ENCODE results near the gene GDNF.
"Not testable (repeated sequence)": the region's sequence is repeated elsewhere in the genome, so short reads cannot be mapped to it uniquely, and the experiment has no call there.

The GDNF gene

DNA sequence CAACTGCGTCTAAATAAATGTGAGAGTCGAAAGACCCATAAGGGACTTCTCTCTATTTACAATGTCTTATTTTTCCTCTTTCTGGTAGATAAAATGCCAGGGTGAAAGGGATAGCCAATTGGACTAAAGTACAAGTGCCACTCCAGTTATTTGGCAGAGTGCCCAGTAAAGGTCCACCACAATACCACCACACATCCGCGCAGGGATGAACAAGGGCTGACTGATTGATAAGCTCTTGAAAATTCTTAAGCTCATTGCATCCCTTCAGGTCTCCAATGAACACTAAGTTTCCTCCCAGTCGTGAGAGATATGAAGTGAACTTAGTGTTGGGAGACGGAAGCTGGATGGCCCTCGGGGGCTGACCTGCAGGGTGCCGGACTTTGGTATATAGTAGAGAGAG, 58.4 kb downstream of the GDNF start:
- DNase-seq (ENCODE audit: low read depth), result not testable (repeated sequence)

DNA sequence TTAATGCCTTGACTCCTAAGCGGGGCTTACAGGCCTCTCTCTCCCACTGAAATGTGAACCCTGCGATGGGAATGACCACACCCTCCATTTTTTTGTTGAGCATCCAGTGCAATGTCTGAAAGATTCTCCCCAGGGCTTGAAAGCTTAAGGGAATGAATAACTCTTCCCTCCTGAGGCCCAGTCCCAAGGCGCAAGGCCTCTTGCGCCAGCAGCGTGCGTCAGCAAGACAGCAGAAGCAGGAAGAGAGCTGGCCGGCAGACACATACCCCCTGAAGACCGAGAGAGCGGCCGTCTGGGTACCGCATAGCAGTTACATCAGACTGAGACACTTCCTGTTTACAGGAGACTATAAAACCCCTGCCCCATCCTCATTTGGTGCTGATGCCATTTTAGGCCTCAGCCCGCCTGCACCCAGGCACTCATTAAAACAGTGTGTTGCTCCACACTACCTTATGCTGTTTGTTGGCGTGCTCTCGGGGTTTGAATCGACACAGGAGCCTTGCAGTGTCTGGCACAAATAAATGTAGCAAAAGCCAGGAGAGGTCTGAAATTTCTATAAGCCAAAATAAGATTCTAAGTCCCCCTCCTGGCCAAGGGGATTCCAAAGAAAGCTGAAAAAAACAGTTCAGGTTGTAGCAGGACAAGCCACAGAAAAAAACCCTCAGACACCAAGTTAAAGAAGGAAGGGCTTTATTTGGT, 62.3 kb downstream of the GDNF start:
- peak; percentile 98 for DNase-seq (ENCODE audit: low read depth)

DNA sequence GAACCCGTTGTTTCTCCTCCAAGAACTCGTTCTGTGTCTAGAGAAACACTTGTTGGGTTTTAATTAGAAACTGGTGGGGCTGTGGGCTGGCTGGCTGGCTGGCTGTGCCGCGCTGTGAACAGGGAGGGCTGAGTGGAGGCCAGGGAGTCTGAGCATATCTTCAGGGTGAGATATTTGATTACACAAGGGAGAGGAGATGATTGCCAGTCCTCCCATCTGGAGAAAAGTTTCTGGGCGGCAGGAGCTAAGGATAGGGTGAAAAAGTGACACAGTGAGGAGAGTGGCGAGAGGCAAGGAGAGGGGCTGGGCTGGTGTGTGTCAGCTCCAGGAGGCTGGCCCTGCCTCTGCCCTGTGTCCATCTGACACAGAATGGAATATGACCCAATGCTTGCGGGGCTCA, 63.0 kb downstream of the GDNF start:
- DNase-seq (ENCODE audit: low read depth), result peak; percentile 97

DNA sequence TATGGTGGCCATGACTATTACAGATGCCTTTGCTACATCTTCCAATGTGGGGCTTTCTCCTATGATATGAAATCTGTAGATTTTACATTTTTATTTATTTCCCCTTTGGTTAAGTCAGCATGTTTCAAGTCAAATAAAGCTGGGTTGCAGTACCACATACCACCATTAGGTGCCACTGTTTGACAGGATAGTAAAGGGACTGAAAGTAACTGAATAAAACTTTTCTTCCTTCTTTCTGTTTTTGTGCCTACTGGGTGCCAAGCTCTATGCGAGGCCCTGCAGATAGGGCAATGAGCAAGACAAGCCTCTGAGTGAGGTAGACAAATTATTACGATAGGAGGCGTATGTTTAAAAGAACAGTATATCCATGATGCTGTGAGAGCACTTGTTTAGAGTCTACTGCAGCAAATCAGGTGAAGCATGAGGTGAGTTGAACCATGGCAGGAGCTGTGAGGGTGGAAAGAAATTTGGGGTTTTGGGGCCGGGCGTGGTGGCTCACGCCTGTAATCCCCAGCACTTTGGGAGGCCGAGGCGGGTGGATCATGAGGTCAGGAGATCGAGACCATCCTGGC, 64.8 kb downstream of the GDNF start:
- DNase-seq (ENCODE audit: low read depth), result peak; percentile 37

DNA sequence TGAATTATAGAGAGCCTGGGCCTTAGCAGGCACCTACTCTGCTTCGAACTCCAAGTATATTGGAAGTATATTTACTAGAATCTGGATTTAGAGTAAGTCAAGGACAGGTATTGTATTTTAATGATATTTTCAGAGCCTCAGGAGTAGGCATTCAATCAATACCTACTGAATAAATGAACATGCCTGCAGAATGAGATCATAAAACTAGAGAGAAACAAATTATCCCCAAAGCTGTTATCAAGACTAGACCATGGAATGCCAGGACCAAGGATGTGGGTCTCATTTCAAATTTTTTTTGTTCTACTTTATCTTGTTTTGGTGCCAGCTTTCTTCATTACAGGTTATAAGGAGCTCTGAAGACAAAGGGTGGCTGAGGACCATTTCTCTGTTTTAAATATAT, 66.0 kb downstream of the GDNF start:
- DNase-seq (ENCODE audit: low read depth), result no peak

DNA sequence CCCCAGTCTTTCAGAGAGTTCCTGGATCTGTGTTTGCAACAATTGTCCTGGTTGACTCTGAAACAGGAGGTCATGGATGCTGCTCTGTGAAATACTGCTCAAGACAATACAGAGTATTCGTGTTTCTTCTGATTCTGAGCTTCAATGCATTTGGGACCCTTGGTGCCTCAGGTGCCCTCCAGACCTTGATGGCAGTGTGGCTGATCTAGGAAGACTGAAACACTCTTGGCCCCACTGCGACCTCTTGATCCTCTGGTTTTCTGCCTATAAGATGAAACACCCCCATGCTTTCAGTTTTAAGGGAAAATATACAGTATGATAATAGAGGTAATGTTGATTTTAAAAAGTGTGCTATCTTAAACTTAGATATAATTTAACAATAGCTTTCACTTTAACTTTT, 67.6 kb downstream of the GDNF start:
- DNase-seq (ENCODE audit: low read depth), result no peak

DNA sequence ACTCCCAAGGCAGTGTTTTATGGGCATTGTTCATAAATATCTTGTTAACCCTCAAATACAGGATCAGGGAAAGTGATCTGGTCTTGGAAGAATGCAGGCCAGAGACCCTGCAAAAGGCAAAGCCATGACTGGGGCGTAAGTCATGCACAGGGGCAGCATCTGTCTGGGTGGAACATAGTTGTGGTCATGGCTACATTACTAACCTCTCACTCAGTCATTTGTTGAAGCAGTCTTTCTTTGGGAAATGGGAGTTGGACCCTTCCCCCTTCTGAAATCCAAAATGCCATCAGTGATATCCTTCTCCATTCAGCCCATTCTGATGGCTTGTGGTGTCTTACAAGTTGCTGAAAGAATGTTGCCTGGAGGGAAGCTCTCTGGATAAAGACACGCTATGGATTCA, 68.1 kb downstream of the GDNF start:
- DNase-seq (ENCODE audit: low read depth), result peak; percentile 100

DNA sequence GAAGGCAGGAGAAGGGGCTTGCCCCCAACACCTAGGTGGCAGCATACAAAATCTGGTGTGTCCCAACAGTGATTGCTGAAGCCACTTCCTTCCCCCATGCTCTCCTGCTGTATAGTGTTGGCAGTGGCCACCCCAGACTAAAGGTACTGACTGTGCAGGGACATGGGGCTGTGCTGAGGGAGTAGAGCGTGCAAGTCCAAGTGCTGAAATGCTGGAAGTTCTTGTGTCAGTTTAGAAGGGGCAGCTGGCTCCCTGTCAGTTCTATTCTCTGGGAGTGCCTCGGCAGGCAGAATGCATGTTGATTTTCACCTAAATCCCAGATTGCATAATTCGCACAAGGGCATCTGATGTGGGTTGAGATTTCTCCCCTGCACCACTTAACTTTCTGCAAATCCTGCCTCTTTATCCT, 68.6 kb downstream of the GDNF start:
- no peak for DNase-seq (ENCODE audit: low read depth)

DNA sequence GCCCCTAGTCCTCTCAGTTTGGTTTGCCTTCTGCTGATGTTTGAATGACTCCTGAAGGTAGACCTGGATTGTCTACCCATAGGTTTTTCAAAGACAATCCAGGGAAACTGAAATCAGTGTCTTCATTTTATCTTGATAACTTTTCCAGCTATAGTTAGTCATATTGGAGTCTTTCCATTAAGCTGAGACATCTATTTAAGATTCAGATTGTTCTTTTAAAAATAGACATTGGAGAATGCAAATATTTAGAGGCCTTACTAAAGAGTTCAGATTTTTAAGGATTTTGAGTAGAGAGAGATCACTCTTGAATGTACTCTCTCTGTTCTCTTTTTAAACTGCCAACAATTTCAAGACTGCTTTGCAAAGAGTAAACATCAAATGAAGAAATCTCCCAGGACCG, 69.1 kb downstream of the GDNF start:
- DNase-seq (ENCODE audit: low read depth), result peak; percentile 46

DNA sequence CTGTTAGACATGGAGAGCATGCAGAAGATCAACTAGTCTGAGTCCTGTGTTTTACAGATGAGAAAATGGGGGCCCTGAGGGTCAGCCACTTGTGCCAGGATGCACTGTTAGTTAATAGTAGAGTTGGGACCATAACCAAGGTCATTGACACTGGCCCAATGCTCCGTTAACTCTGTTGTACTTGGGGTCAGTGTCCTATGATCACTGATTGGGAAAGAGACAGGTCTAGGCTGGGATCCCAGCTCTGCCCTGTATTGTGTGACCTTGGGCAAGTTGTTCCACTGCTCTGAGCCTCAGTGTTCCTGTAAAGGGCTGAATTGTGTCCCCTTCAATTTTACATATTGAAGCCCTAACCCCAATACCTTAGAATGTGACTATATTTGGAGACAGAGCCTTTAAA, 70.0 kb downstream of the GDNF start:
- no peak for DNase-seq (ENCODE audit: low read depth)

DNA sequence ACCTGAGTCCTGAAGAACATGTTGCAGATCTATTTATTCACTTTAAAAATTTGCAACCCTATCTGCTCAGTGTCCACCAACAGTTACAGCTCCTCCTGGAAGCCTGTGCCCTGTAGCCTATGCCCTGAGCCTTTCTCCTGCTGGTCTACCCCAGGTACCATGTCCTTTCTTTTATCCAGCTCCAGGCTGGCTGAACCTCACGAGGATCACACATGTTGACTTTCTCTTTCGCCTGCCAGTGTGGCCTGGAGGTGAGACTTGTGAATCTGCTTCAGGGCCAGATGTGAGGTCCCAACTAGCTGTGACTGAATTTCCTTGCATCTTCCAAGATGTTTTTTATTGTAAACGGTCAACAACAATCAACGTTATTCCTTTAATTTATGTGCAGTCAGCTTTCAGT, 70.7 kb downstream of the GDNF start:
- DNase-seq (ENCODE audit: low read depth), result no peak

DNA sequence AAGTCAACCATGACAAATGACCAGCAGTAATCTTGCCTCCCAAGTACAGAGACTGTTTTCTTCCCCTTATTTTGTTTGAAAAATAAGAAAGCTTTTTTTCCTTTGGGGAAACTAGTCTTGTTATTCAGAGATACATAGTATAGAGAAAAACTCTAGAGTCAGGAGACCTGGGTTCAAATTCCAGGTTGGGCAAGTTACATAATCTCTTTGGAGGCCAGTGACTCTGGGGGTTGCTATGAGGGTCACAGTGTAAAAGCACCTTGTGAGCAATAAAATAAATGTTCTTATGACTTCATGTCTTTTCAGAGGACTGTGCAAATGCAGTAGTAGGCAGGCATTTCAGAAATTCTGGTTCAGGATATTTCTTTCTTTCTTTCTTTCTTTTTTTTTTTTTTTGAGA, 71.5 kb downstream of the GDNF start:
- no peak for DNase-seq (ENCODE audit: low read depth)

DNA sequence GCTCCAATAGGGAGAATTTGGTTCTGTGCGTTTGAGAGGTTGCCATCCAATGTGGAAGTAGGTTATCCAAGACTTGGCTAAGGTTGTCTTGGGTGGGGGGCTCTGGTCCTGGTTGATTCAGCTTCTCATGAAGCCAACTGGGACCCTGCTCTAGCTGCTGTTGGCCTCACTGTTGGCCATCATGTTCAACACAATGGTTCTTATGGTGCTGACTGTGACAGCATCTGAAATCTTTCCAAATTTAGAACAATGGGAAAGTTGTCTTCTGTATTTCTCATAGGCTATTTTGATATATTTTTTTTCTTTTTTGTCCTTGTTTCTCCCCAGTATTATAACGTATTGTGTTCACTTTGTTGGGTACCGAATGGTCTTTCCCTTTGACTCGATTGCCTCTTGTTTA, 71.9 kb downstream of the GDNF start:
- DNase-seq (ENCODE audit: low read depth), result no peak

DNA sequence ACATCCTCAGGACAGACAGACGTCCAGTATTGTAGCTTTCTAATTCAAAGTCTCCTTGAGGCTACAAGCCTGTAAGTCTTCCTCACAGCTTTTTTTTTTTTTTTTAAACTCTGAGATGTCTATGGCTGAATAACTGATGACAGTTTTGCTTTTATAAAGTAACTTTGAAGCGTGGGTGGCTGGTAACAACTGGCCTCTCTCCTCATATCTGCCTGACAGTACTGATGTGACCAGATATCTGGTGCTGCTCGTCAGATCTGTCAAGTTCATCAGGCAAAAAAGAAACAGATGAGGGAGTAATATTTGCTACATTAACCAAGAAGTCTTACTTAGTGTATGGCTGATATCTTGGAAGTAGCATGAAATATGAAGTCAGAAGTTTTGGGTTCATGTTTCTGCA, 72.6 kb downstream of the GDNF start:
- no peak for DNase-seq (ENCODE audit: low read depth)

Measured in EH (cell line).